GM23338 (cell line): Measurements from ENCODE around the gene ANKRD6. TPM values are rescaled to one million over a fixed set of nuclear protein-coding genes. Genes with fewer than 3 reads are reported as not detected.

ENCODE experiments used
- ATAC-seq: fragments of 200-7000 bp; cut with Tn5 transposase; 3 replicates; pipeline ENCODE4 v1.9.1; 2020
- DNase-seq: peaks from one replicate; pipeline ENCODE4 v3.0.0-alpha.2; 2015; ENCODE audit warnings: low spot score
- H2AFZ ChIP-seq: fragments of 200-600 bp; sonication (generic); 2 replicates; pipeline ENCODE4 v1.8.0; 2016; ENCODE audit warnings: antibody characterized with exemption, mild to moderate bottlenecking, moderate library complexity
- H3F3A ChIP-seq: fragments of 200-600 bp; sonication (generic); replicated peaks from 2 replicates; pipeline ENCODE4 v1.8.0; 2017; ENCODE audit warnings: antibody characterized with exemption, mixed run types, low read depth
- H3K27ac ChIP-seq: fragments of 200-600 bp; sonication (generic); 2 replicates; pipeline ENCODE4 v1.6.1; 2016; ENCODE audit warnings: low read depth
- H3K27me3 ChIP-seq: fragments of 200-600 bp; sonication (generic); 2 replicates; pipeline ENCODE4 v1.8.0; 2016; ENCODE audit warnings: mild to moderate bottlenecking, mixed run types, moderate library complexity; ENCODE audit not compliant: insufficient read depth
- H3K36me3 ChIP-seq: fragments of 200-600 bp; sonication (generic); 2 replicates; pipeline ENCODE4 v1.8.0; 2016; ENCODE audit warnings: mild to moderate bottlenecking; ENCODE audit not compliant: insufficient read depth
- H3K4me1 ChIP-seq: fragments of 200-600 bp; sonication (generic); 2 replicates; pipeline ENCODE4 v1.8.0; 2016; ENCODE audit warnings: mild to moderate bottlenecking, moderate library complexity; ENCODE audit not compliant: insufficient read depth
- H3K4me2 ChIP-seq: fragments of 200-600 bp; sonication (generic); 2 replicates; pipeline ENCODE4 v1.7.1; 2017; ENCODE audit warnings: mixed run types
- H3K4me3 ChIP-seq: fragments of 200-600 bp; sonication (generic); 2 replicates; pipeline ENCODE4 v1.6.1; 2016; ENCODE audit warnings: mixed run types
- H3K79me2 ChIP-seq: fragments of 200-600 bp; sonication (generic); replicated peaks from 2 replicates; pipeline ENCODE4 v1.8.0; 2017; ENCODE audit warnings: mild to moderate bottlenecking; ENCODE audit not compliant: insufficient read depth
- H3K9me2 ChIP-seq: fragments of 200-600 bp; sonication (generic); 2 replicates; pipeline ENCODE4 v1.8.0; 2017; ENCODE audit not compliant: insufficient read depth
- H4K20me1 ChIP-seq: fragments of 200-600 bp; sonication (generic); replicated peaks from 2 replicates; pipeline ENCODE4 v1.8.0; 2017; ENCODE audit warnings: mild to moderate bottlenecking; ENCODE audit not compliant: insufficient read depth
- H3K27ac Mint-ChIP-seq: 2 replicates; pipeline ENCODE4 v1.8.0; 2020; ENCODE audit warnings: inconsistent platforms, mild to moderate bottlenecking, moderate library complexity, mixed read lengths
- H3K27me3 Mint-ChIP-seq: 3 replicates; pipeline ENCODE4 v1.8.0; 2022; ENCODE audit warnings: low read depth, mild to moderate bottlenecking, moderate library complexity, mixed read lengths, inconsistent platforms; ENCODE audit not compliant: insufficient read depth, poor library complexity
- H3K36me3 Mint-ChIP-seq: 3 replicates; pipeline ENCODE4 v1.8.0; 2021; ENCODE audit warnings: low read depth, mild to moderate bottlenecking, inconsistent platforms, moderate library complexity, mixed read lengths
- H3K4me1 Mint-ChIP-seq: 3 replicates; pipeline ENCODE4 v1.8.0; 2020; ENCODE audit warnings: mild to moderate bottlenecking, inconsistent platforms, mixed read lengths
- H3K4me3 Mint-ChIP-seq: 3 replicates; pipeline ENCODE4 v1.8.0; 2021; ENCODE audit warnings: moderate library complexity, mild to moderate bottlenecking, inconsistent platforms, mixed read lengths
- H3K9me3 Mint-ChIP-seq: 3 replicates; pipeline ENCODE4 v1.8.0; 2020; ENCODE audit warnings: moderate library complexity, mild to moderate bottlenecking, inconsistent platforms, mixed read lengths
- CREB1 ChIP-seq: fragments of 250-450 bp; sonication (Bioruptor Pico); IDR thresholded peaks from 2 replicates; pipeline ENCODE4 v1.5.0; 2020; ENCODE audit warnings: low read depth, mild to moderate bottlenecking, moderate library complexity
- EZH2 ChIP-seq: fragments of 200-600 bp; sonication (generic); IDR thresholded peaks from one replicate; pipeline ENCODE4 v1.8.0; 2017; ENCODE audit warnings: antibody characterized with exemption, mild to moderate bottlenecking, low read depth; ENCODE audit not compliant: unreplicated experiment
- EZH2phosphoT487 ChIP-seq: fragments of 200-600 bp; sonication (generic); IDR thresholded peaks from one replicate; pipeline ENCODE4 v1.8.1; 2018; ENCODE audit warnings: antibody characterized with exemption; ENCODE audit not compliant: unreplicated experiment
- NANOG ChIP-seq: IDR thresholded peaks from 2 replicates; pipeline ENCODE4 v1.6.1; 2016; ENCODE audit warnings: antibody characterized with exemption, borderline replicate concordance
- ZNF114 ChIP-seq: fragments of 250-450 bp; sonication (Bioruptor Pico); IDR thresholded peaks from 2 replicates; pipeline ENCODE4 v1.5.0; 2020; ENCODE audit warnings: mild to moderate bottlenecking, moderate library complexity
- polyA plus RNA-seq: library from polyadenylated mRNA; unstranded; fragments of >200 nt; fragmentation: Nextera tagmentation; extraction: Ambion mirVana; gene quantifications from 2 replicates; pipeline ENCODE4 v1.2.1, GENCODE V29; 2016
- total RNA-seq: library from RNA; depleted of rRNA; stranded (reverse); fragments of >200 nt; shearing (Covaris generic); gene quantifications from 2 replicates; pipeline ENCODE4 v1.2.3, GENCODE V29; 2014
- TF ChIP-seq, protein P1 (sequence below): fragments of 250-450 bp; sonication (Bioruptor Pico); IDR thresholded peaks from 2 replicates; pipeline ENCODE4 v1.5.0; 2020; ENCODE audit warnings: mild to moderate bottlenecking, moderate library complexity

Gene ANKRD6
- total and polyA plus RNA-seq, 2 experiments from 2014 or later, result 3.2 to 9.2 TPM

DNA sequence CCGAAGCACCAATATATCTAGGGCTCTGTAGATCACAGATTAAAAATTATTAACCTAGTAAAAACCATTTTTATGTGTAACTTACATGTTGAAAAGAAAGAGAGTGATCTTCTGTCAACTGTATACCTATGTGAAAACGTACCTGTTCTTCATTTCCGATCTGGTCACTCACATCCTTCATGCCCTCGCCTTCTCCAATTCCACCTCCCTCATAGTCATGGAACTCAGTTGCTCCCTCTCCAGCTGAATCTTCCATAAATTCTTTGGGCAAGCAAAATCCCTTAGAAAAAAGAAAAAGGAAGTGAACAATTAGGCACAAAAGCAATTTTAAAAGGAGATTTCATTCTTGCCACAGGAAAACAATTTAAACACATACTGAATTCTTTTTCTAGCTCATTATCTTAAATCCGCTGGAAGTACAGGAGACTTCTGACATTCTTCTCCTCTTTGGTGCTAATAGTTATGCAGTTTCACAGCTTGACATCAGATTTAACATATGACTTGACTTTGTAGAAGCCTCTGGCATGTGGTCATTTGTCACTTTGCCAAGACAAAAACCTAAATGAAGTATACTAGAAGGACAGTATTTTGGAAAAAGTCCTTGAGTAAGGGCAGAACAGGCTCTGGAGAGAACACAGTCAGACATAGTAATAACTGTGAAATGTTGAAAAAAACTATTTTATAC is 235.1 kb downstream of the ANKRD6 start:
- ATAC-seq (peak; percentile 87), DNase-seq (peak; percentile 82)
- H3K4me3 Mint-ChIP-seq, result peak overlapping the region; percentile 39
- H3K9me3 Mint-ChIP-seq, result no peaks in the 10 kb centered on the region
- Histone ChIP-seq H3K79me2 (peaks cover 17% of the 10 kb centered on the region; the same call in 1 of the 2 replicates), H3K27me3 (no peaks in the 10 kb centered on the region), H4K20me1 (no peaks in the 10 kb centered on the region), H3K4me2 (peak overlapping the region; percentile 2), H3K4me1 (peaks cover 25% of the 10 kb centered on the region), H3K9me2 (no peaks in the 10 kb centered on the region), H3K27ac (peak overlapping the region; percentile 82), H3K36me3 (peaks cover 69% of the 10 kb centered on the region), H3F3A (0 out of 2 replicates have a peak, but pooled peaks cover 9% of the 10 kb centered on the region), H3K4me3 (no peak overlapping the region), H2AFZ (no peak overlapping the region)
- peaks cover 7% of the 10 kb centered on the region for H3K27me3 Mint-ChIP-seq
- TF ChIP-seq EZH2 (no peak), CREB1 (CRISPR knock-in tag) (no peak), NANOG (peak; percentile 91), ZNF114 (CRISPR knock-in tag) (no peak), EZH2phosphoT487 (no peak)
- TF ChIP-seq, protein P1, sequence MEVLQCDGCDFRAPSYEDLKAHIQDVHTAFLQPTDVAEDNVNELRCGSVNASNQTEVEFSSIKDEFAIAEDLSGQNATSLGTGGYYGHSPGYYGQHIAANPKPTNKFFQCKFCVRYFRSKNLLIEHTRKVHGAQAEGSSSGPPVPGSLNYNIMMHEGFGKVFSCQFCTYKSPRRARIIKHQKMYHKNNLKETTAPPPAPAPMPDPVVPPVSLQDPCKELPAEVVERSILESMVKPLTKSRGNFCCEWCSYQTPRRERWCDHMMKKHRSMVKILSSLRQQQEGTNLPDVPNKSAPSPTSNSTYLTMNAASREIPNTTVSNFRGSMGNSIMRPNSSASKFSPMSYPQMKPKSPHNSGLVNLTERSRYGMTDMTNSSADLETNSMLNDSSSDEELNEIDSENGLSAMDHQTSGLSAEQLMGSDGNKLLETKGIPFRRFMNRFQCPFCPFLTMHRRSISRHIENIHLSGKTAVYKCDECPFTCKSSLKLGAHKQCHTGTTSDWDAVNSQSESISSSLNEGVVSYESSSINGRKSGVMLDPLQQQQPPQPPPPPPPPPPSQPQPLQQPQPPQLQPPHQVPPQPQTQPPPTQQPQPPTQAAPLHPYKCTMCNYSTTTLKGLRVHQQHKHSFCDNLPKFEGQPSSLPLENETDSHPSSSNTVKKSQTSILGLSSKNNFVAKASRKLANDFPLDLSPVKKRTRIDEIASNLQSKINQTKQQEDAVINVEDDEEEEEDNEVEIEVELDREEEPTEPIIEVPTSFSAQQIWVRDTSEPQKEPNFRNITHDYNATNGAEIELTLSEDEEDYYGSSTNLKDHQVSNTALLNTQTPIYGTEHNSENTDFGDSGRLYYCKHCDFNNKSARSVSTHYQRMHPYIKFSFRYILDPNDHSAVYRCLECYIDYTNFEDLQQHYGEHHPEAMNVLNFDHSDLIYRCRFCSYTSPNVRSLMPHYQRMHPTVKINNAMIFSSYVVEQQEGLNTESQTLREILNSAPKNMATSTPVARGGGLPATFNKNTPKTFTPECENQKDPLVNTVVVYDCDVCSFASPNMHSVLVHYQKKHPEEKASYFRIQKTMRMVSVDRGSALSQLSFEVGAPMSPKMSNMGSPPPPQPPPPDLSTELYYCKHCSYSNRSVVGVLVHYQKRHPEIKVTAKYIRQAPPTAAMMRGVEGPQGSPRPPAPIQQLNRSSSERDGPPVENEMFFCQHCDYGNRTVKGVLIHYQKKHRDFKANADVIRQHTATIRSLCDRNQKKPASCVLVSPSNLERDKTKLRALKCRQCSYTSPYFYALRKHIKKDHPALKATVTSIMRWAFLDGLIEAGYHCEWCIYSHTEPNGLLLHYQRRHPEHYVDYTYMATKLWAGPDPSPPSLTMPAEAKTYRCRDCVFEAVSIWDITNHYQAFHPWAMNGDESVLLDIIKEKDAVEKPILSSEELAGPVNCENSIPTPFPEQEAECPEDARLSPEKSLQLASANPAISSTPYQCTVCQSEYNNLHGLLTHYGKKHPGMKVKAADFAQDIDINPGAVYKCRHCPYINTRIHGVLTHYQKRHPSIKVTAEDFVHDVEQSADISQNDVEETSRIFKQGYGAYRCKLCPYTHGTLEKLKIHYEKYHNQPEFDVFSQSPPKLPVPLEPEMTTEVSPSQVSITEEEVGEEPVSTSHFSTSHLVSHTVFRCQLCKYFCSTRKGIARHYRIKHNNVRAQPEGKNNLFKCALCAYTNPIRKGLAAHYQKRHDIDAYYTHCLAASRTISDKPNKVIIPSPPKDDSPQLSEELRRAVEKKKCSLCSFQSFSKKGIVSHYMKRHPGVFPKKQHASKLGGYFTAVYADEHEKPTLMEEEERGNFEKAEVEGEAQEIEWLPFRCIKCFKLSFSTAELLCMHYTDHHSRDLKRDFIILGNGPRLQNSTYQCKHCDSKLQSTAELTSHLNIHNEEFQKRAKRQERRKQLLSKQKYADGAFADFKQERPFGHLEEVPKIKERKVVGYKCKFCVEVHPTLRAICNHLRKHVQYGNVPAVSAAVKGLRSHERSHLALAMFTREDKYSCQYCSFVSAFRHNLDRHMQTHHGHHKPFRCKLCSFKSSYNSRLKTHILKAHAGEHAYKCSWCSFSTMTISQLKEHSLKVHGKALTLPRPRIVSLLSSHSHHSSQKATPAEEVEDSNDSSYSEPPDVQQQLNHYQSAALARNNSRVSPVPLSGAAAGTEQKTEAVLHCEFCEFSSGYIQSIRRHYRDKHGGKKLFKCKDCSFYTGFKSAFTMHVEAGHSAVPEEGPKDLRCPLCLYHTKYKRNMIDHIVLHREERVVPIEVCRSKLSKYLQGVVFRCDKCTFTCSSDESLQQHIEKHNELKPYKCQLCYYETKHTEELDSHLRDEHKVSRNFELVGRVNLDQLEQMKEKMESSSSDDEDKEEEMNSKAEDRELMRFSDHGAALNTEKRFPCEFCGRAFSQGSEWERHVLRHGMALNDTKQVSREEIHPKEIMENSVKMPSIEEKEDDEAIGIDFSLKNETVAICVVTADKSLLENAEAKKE, result no peak
- H3K36me3 Mint-ChIP-seq, result peaks cover 90% of the 10 kb centered on the region
- H3K4me1 Mint-ChIP-seq, result peaks cover 32% of the 10 kb centered on the region
- H3K27ac Mint-ChIP-seq, result peak overlapping the region; percentile 91
